ENCODE data around the gene B4GALT5. TPM values are rescaled to one million over a fixed set of nuclear protein-coding genes. Genes with fewer than 3 reads are reported as not detected.
A peak's percentile ranks its signal among the peaks of the same experiment; 100 is the strongest.

B4GALT5 gene
- total and polyA plus RNA-seq, 7 donors: 32.0 to 284 (median 75.3) TPM

GRCh38 chr20:49595346-49595745 is 118.3 kb downstream of the B4GALT5 start:
- no peak for DNase-seq
- H3K4me1 ChIP-seq: no peaks in the 10 kb centered on the region
- WGBS, 3 donors: 81 to 95% (median 92%) methylated on average over 10 of the region's 10 CpGs
- intact Hi-C loops (cut with DNase I): no loop called here
- H3K9me3 ChIP-seq: no peaks in the 10 kb centered on the region
- TF ChIP-seq CTCF (IDR thresholded peaks at IDR 0.05): no peak
- H3K4me3 ChIP-seq: no peak overlapping the region
- no peak overlapping the region for H3K27ac ChIP-seq
- no peaks in the 10 kb centered on the region for H3K27me3 ChIP-seq (ENCODE audit: insufficient read depth in 3 of 3, low read length in 2 of 3)
- ATAC-seq: no peak
- no peaks in the 10 kb centered on the region for H3K36me3 ChIP-seq (ENCODE audit: insufficient read depth in 1 of 2, low read depth in 1 of 2)

GRCh38 chr20:49594931-49595315 is 118.8 kb downstream of the B4GALT5 start:
- H3K27me3 ChIP-seq (ENCODE audit: insufficient read depth in 3 of 3, low read length in 2 of 3): no peaks in the 10 kb centered on the region
- intact Hi-C loops (cut with DNase I): no loop called here
- no peak for TF ChIP-seq CTCF (IDR thresholded peaks at IDR 0.05)
- no peaks in the 10 kb centered on the region for H3K4me1 ChIP-seq
- no peaks in the 10 kb centered on the region for H3K36me3 ChIP-seq (ENCODE audit: insufficient read depth in 1 of 2, low read depth in 1 of 2)
- DNase-seq (peak in 1 of 2 donors; percentile 37), ATAC-seq (peak in 1 of 4 donors; percentile 29)
- H3K9me3 ChIP-seq: no peaks in the 10 kb centered on the region
- WGBS, 3 donors: 90 to 98% (median 97%) methylated on average over 5 to 6 of the region's 6 CpGs
- no peak overlapping the region for H3K27ac ChIP-seq
- no peak overlapping the region for H3K4me3 ChIP-seq

GRCh38 chr20:49594143-49594930 is 119.3 kb downstream of the B4GALT5 start:
- 59 to 64% (median 61%) methylated on average over 12 of the region's 12 CpGs for WGBS, 3 donors
- no peak overlapping the region for H3K27ac ChIP-seq
- no peaks in the 10 kb centered on the region for H3K27me3 ChIP-seq (ENCODE audit: insufficient read depth in 3 of 3, low read length in 2 of 3)
- H3K4me3 ChIP-seq: no peak overlapping the region
- ATAC-seq (peak; percentile 56 to 74 (median 66)), DNase-seq (peak; percentile 76 to 87)
- TF ChIP-seq CTCF (IDR thresholded peaks at IDR 0.05): no peak
- H3K4me1 ChIP-seq: no peaks in the 10 kb centered on the region
- H3K9me3 ChIP-seq: no peaks in the 10 kb centered on the region
- intact Hi-C loops (cut with DNase I): no loop called here
- H3K36me3 ChIP-seq (ENCODE audit: insufficient read depth in 1 of 2, low read depth in 1 of 2): no peaks in the 10 kb centered on the region

- H3K36me3 ChIP-seq (ENCODE audit: insufficient read depth in 1 of 2, low read depth in 1 of 2): no peaks in the 10 kb centered on the region
- no peak overlapping the region for H3K4me3 ChIP-seq
- intact Hi-C loops (cut with DNase I): no loop called here
- H3K9me3 ChIP-seq: no peaks in the 10 kb centered on the region
- no peak overlapping the region for H3K27ac ChIP-seq
- ATAC-seq (peak in 2 of 4 donors; percentile 12 to 15), DNase-seq (no peak)
- H3K4me1 ChIP-seq: no peaks in the 10 kb centered on the region
- H3K27me3 ChIP-seq (ENCODE audit: insufficient read depth in 3 of 3, low read length in 2 of 3): no peaks in the 10 kb centered on the region
- WGBS, 3 donors: 72 to 76% (median 75%) methylated on average over 15 of the region's 15 CpGs
- TF ChIP-seq CTCF (IDR thresholded peaks at IDR 0.05): no peak
Observed at GRCh38 chr20:49593466-49594142, 120.1 kb downstream of the B4GALT5 start.

Measured in psoas muscle (tissue), 8 donors.